Measurements from ENCODE around the gene AVPI1.
A peak's percentile ranks its signal among the peaks of the same experiment; 100 is the strongest.
"Not testable (repeated sequence)": the region's sequence is repeated elsewhere in the genome, so short reads cannot be mapped to it uniquely, and the experiment has no call there.

Gene AVPI1

DNA sequence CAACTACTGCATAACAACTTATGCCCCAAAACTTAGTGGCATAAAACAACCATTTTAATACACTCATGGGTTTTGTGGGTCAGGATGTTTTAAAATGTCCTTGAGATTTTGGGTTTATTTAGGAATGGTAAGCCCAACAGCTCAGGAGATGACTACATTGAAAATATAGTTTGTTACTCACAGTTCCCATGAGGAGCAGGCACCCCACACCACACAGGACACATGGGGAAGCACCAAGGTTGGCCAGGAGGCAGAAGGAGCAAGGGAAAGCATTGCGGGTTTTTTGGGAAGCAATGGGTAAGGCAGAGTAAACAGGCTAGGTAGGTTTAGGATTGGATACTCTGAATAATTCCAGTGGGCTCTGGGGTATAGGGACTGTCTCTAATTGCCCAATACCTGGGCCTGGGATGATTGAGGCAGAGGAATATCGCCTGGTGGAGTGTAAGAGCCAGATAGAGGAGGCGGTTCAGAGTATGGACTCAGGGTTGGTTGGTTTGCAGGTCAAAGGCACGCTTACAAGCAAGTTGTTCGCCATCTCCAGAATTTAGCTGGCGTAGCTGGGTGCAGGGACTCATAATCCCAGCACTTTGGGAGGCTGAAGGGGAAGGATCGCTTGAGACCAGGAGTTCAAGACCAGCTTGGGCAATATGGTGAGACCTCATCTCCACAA lies 16.5 kb upstream of the AVPI1 start:
- H3K27ac Mint-ChIP-seq: no peak overlapping the region
- H3K27me3 Mint-ChIP-seq (ENCODE audit: low read depth): peaks cover 12% of the 10 kb centered on the region
- H3K9me3 Mint-ChIP-seq: no peaks in the 10 kb centered on the region
- no peaks in the 10 kb centered on the region for H3K36me3 Mint-ChIP-seq (ENCODE audit: low read depth)
- H3K4me3 Mint-ChIP-seq: no peak overlapping the region
- TF ChIP-seq CTCF (IDR thresholded peaks at IDR 0.05; ENCODE audit: unreplicated experiment in 3 of 3): no peak
- peaks cover 6% of the 10 kb centered on the region for H3K4me1 Mint-ChIP-seq

GRCh38 chr10:97701438-97702069 lies 14.5 kb upstream of the AVPI1 start:
- H3K27ac Mint-ChIP-seq: no peak overlapping the region
- no peak overlapping the region for H3K4me3 Mint-ChIP-seq
- no peaks in the 10 kb centered on the region for H3K4me1 Mint-ChIP-seq
- no peaks in the 10 kb centered on the region for H3K9me3 Mint-ChIP-seq
- no peaks in the 10 kb centered on the region for H3K36me3 Mint-ChIP-seq (ENCODE audit: low read depth)
- peaks cover 12% of the 10 kb centered on the region for H3K27me3 Mint-ChIP-seq (ENCODE audit: low read depth)
- peak; percentile 76 to 86 (median 83) for TF ChIP-seq CTCF (IDR thresholded peaks at IDR 0.05; ENCODE audit: unreplicated experiment in 3 of 3)

DNA sequence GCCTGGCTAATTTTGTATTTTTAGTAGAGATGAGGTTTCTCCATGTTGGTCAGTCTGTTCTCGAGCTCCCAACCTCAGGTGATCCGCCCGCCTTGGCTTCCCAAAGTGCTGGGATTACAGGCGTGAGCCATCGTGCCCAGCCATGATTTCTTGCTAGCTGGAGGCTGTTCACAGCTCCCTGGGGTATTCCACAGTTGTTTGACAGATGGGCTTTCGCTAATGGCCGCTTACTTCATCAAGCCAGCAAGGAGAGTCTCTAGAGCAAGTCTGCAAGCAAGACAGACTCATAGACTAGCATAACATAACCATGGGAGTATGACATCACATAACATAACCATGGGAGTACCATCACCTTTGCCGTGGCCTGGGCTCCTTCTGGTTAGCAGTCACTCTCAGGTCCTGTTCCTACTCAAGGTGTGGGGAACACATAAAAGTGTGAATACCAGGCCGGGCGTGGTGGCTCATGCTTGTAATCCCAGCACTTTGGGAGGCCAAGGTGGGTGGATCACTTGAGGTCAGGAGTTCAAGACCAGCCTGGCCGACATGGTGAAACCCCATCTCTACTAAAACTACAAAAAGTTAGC lies 11.1 kb upstream of the AVPI1 start:
- H3K4me1 Mint-ChIP-seq; H3K36me3 Mint-ChIP-seq (ENCODE audit: low read depth); H3K4me3 Mint-ChIP-seq; H3K27ac Mint-ChIP-seq; H3K9me3 Mint-ChIP-seq; H3K27me3 Mint-ChIP-seq (ENCODE audit: low read depth): not testable (repeated sequence)

GRCh38 chr10:97690133-97690532 lies 3.1 kb upstream of the AVPI1 start:
- Mint-ChIP-seq H3K36me3 (ENCODE audit: low read depth) (no peaks in the 10 kb centered on the region), H3K9me3 (peaks cover 4% of the 10 kb centered on the region), H3K4me1 (peaks cover 15% of the 10 kb centered on the region), H3K4me3 (no peak overlapping the region), H3K27me3 (ENCODE audit: low read depth) (no peaks in the 10 kb centered on the region), H3K27ac (no peak overlapping the region)
- no peak for TF ChIP-seq CTCF (IDR thresholded peaks at IDR 0.05; ENCODE audit: unreplicated experiment in 3 of 3)

- Mint-ChIP-seq H3K4me3 (no peak overlapping the region), H3K4me1 (peaks cover 19% of the 10 kb centered on the region), H3K9me3 (peaks cover 4% of the 10 kb centered on the region), H3K27me3 (ENCODE audit: low read depth) (no peaks in the 10 kb centered on the region), H3K27ac (no peak overlapping the region), H3K36me3 (ENCODE audit: low read depth) (no peaks in the 10 kb centered on the region)
- no peak for TF ChIP-seq CTCF (IDR thresholded peaks at IDR 0.05; ENCODE audit: unreplicated experiment in 3 of 3)
Observed at GRCh38 chr10:97689559-97690020, 2.5 kb upstream of the AVPI1 start.

GRCh38 chr10:97687785-97688781 lies 1.0 kb upstream of the AVPI1 start:
- H3K27me3 Mint-ChIP-seq (ENCODE audit: low read depth): no peaks in the 10 kb centered on the region

More at GRCh38 chr10:97687785-97688781, 1.0 kb upstream of the AVPI1 start:
- Mint-ChIP-seq H3K27ac (peak overlapping the region; percentile 78 to 91 (median 83)), H3K4me3 (peak overlapping the region; percentile 71 to 91 (median 78)), H3K9me3 (peaks cover 4% of the 10 kb centered on the region), H3K36me3 (ENCODE audit: low read depth) (no peaks in the 10 kb centered on the region), H3K4me1 (peaks cover 19% of the 10 kb centered on the region)
- no peak for TF ChIP-seq CTCF (IDR thresholded peaks at IDR 0.05; ENCODE audit: unreplicated experiment in 3 of 3)
